ENCODE data around the gene GRM7.

- TF ChIP-seq CTCF (IDR thresholded peaks at IDR 0.05): no peak
- no peak for TF ChIP-seq EZH2 (IDR thresholded peaks at IDR 0.05)
Observed at GRCh38 chr3:7260975-7261374, 400.1 kb downstream of the GRM7 start.

Data from neural progenitor cell (in vitro differentiated cells).